Measurements from ENCODE around the gene YAF2.
"Not testable (repeated sequence)": the region's sequence is repeated elsewhere in the genome, so short reads cannot be mapped to it uniquely, and the experiment has no call there.

The YAF2 gene

GRCh38 chr12:42199007-42199406 is 39.0 kb downstream of the YAF2 start:
- DNase-seq (ENCODE audit: low spot score): no peak
- FAIRE-seq: no peak

- FAIRE-seq (peak; percentile 32), DNase-seq (ENCODE audit: low spot score) (no peak)
These were observed 41.1 kb downstream of the YAF2 start for GRCh38 chr12:42196723-42197603.

- DNase-seq (ENCODE audit: low spot score) (no peak), FAIRE-seq (peak; percentile 53)
These were observed 45.4 kb downstream of the YAF2 start for GRCh38 chr12:42192686-42193085.

- FAIRE-seq (no peak), DNase-seq (ENCODE audit: low spot score) (no peak)
These were observed 45.8 kb downstream of the YAF2 start for GRCh38 chr12:42192258-42192657.

- FAIRE-seq (no peak), DNase-seq (ENCODE audit: low spot score) (no peak)
These were observed 47.7 kb downstream of the YAF2 start for GRCh38 chr12:42190376-42190775.

- not testable (repeated sequence) for FAIRE-seq; DNase-seq (ENCODE audit: low spot score)
These were observed 49.8 kb downstream of the YAF2 start for GRCh38 chr12:42188275-42188674.

GRCh38 chr12:42187799-42188198 is 50.2 kb downstream of the YAF2 start:
- DNase-seq (ENCODE audit: low spot score) (no peak), FAIRE-seq (no peak)

- FAIRE-seq: no peak
These were observed 51.3 kb downstream of the YAF2 start for GRCh38 chr12:42186793-42187192.

GRCh38 chr12:42182394-42182793 is 55.7 kb downstream of the YAF2 start:
- DNase-seq (ENCODE audit: low spot score) (no peak), FAIRE-seq (no peak)

More at GRCh38 chr12:42186793-42187192, 51.3 kb downstream of the YAF2 start:
- no peak for DNase-seq (ENCODE audit: low spot score)

- DNase-seq (ENCODE audit: low spot score) (no peak), FAIRE-seq (no peak)
These were observed 57.0 kb downstream of the YAF2 start for GRCh38 chr12:42180990-42181596.

- DNase-seq (ENCODE audit: low spot score) (no peak), FAIRE-seq (no peak)
These were observed 59.9 kb downstream of the YAF2 start for GRCh38 chr12:42178101-42178500.

GRCh38 chr12:42174978-42175377 is 63.1 kb downstream of the YAF2 start:
- DNase-seq (ENCODE audit: low spot score) (no peak), FAIRE-seq (no peak)

- no peak for DNase-seq (ENCODE audit: low spot score)
- no peak for FAIRE-seq
These were observed 64.0 kb downstream of the YAF2 start for GRCh38 chr12:42173961-42174521.

GRCh38 chr12:42172441-42173210 is 65.4 kb downstream of the YAF2 start:
- FAIRE-seq (no peak), DNase-seq (ENCODE audit: low spot score) (no peak)

GRCh38 chr12:42167711-42168110 is 70.3 kb downstream of the YAF2 start:
- DNase-seq (ENCODE audit: low spot score) (no peak), FAIRE-seq (no peak)

- FAIRE-seq: no peak
These were observed 71.5 kb downstream of the YAF2 start for GRCh38 chr12:42166501-42166900.

GRCh38 chr12:42163913-42164312 is 74.1 kb downstream of the YAF2 start:
- DNase-seq (ENCODE audit: low spot score) (no peak), FAIRE-seq (no peak)

More at GRCh38 chr12:42166501-42166900, 71.5 kb downstream of the YAF2 start:
- no peak for DNase-seq (ENCODE audit: low spot score)

GRCh38 chr12:42162965-42163364 is 75.1 kb downstream of the YAF2 start:
- no peak for FAIRE-seq
- no peak for DNase-seq (ENCODE audit: low spot score)

- FAIRE-seq: no peak
- no peak for DNase-seq (ENCODE audit: low spot score)
These were observed 75.9 kb downstream of the YAF2 start for GRCh38 chr12:42162193-42162592.

GRCh38 chr12:42161529-42161928 is 76.5 kb downstream of the YAF2 start:
- no peak for DNase-seq (ENCODE audit: low spot score)
- FAIRE-seq: no peak

GRCh38 chr12:42156232-42156631 is 81.8 kb downstream of the YAF2 start:
- DNase-seq (ENCODE audit: low spot score) (no peak), FAIRE-seq (no peak)

Measured in urothelium cell line (cell line).